HCT116 (cell line): ENCODE measurements around the gene SLC35E2B. TPM values are rescaled to one million over a fixed set of nuclear protein-coding genes. Genes with fewer than 3 reads are reported as not detected.

Experiments
- ATAC-seq: fragments of 200-7000 bp; cut with Tn5 transposase; 2 replicates; pipeline ENCODE4 v1.9.1; 2020; ENCODE audit warnings: mild to moderate bottlenecking, moderate library complexity
- BruUV-seq: library from RNA; stranded (reverse); fragments of 400-500 nt; replicated peaks from 2 replicates; lab custom pipeline; 2021; lab: Mats Ljungman, UMichigan
- CTCF ChIA-PET: fragments of 300-600 bp; sonication (Branson Sonifier 250); formaldehyde crosslinking; loops from one replicate; lab custom pipeline; 2021; ENCODE audit warnings: antibody characterized with exemption; lab: Charles Lee
- POLR2A ChIA-PET: fragments of 300-600, 350-600 bp; sonication (Branson Sonifier 250); formaldehyde crosslinking; loops from one replicate; lab custom pipeline; 2021; ENCODE audit warnings: antibody characterized with exemption; lab: Charles Lee
- RAD21 ChIA-PET, 2 experiments: fragments of 300-600 bp; sonication (Branson Sonifier 250); formaldehyde crosslinking; loops; one replicate each; lab custom pipeline; 2023; ENCODE audit warnings: low total read pairs in 2 of 2; ENCODE audit not compliant: uncharacterized antibody in 2 of 2, unreplicated experiment in 2 of 2, low non-redundant PET in 1 of 2; lab: Charles Lee
- DNase-seq: peaks from one replicate; pipeline ENCODE4 v3.0.0-alpha.2; 2010; ENCODE audit warnings: low read depth, low spot score
- H2AFZ ChIP-seq: fragments of 200-600 bp; shearing (Covaris generic), sonication (generic); 2 replicates; pipeline ENCODE4 v1.6.1; 2017; ENCODE audit warnings: low read depth, mixed run types, mixed read lengths, antibody characterized with exemption, low read length; ENCODE audit not compliant: poor library complexity, severe bottlenecking
- H3K27ac ChIP-seq: 2 replicates; pipeline ENCODE4 v1.5.1; 2012; ENCODE audit warnings: low read depth, low read length
- H3K27me3 ChIP-seq: fragments of 200-600 bp; sonication (generic); 2 replicates; pipeline ENCODE4 v1.6.1; 2016; ENCODE audit warnings: mixed run types, low read length, mixed read lengths; ENCODE audit not compliant: insufficient read depth
- H3K36me3 ChIP-seq, 2 experiments: fragments of 200-500 bp in 1 of 2; fragments of 200-600 bp in 1 of 2; sonication (Bioruptor generic) in 1 of 2; sonication (generic) in 1 of 2; 2 replicates each; pipeline versions ENCODE4 v1.5.1 to v1.6.1; 2014 to 2016; ENCODE audit warnings: low read length in 2 of 2, inconsistent platforms in 1 of 2, mixed read lengths in 1 of 2, mixed run types in 1 of 2; ENCODE audit not compliant: insufficient read depth in 2 of 2, control insufficient read depth in 1 of 2
- H3K4me1 ChIP-seq, 2 experiments: fragments of 200-600 bp in 1 of 2; sonication (generic) in 1 of 2; 2 replicates each; pipeline versions ENCODE4 v1.5.1 to v1.6.1; 2012 to 2017; ENCODE audit warnings: low read length in 2 of 2, inconsistent platforms in 1 of 2, mild to moderate bottlenecking in 1 of 2, mixed read lengths in 1 of 2, mixed run types in 1 of 2, moderate library complexity in 1 of 2; ENCODE audit not compliant: insufficient read depth in 2 of 2, control insufficient read depth in 1 of 2
- H3K4me2 ChIP-seq: fragments of 200-600 bp; sonication (generic); 2 replicates; pipeline ENCODE4 v1.6.1; 2017; ENCODE audit warnings: mixed run types, low read length, mixed read lengths
- H3K4me3 ChIP-seq, 2 experiments: fragments of 200-600 bp in 1 of 2; sonication (generic) in 1 of 2; replicated peaks in 1 of 2; 2 replicates each; pipeline ENCODE4 v1.5.1; 2011 to 2016; ENCODE audit warnings: low read length in 2 of 2, control low read depth in 1 of 2, low read depth in 1 of 2, mild to moderate bottlenecking in 1 of 2, mixed read lengths in 1 of 2, mixed run types in 1 of 2
- H3K79me2 ChIP-seq: fragments of 200-600 bp; sonication (generic); 2 replicates; pipeline ENCODE4 v1.6.1; 2017; ENCODE audit warnings: mild to moderate bottlenecking, mixed run types, low read length, moderate library complexity, mixed read lengths; ENCODE audit not compliant: insufficient read depth
- H3K9ac ChIP-seq: fragments of 200-600 bp; sonication (generic); 2 replicates; pipeline ENCODE4 v1.6.1; 2016; ENCODE audit warnings: low read length, mixed read lengths
- H3K9me2 ChIP-seq: fragments of 200-600 bp; sonication (generic), shearing (Covaris generic); 2 replicates; pipeline ENCODE4 v1.6.1; 2017; ENCODE audit warnings: mixed run types, mild to moderate bottlenecking, moderate library complexity; ENCODE audit not compliant: insufficient read depth
- H3K9me3 ChIP-seq, 2 experiments: fragments of 200-500 bp in 1 of 2; fragments of 200-600 bp in 1 of 2; sonication (Bioruptor generic) in 1 of 2; sonication (generic) in 1 of 2; 2 replicates each; pipeline ENCODE4 v1.6.1; 2014 to 2017; ENCODE audit warnings: low read length in 2 of 2, mixed read lengths in 2 of 2, inconsistent platforms in 1 of 2, low read depth in 1 of 2, mild to moderate bottlenecking in 1 of 2, mixed run types in 1 of 2, moderate library complexity in 1 of 2; ENCODE audit not compliant: control insufficient read depth in 1 of 2, insufficient read depth in 1 of 2
- H4K20me1 ChIP-seq: fragments of 200-600 bp; sonication (generic), shearing (Covaris generic); 2 replicates; pipeline ENCODE4 v1.6.1; 2017; ENCODE audit warnings: mixed run types, mild to moderate bottlenecking, moderate library complexity; ENCODE audit not compliant: insufficient read depth
- ATF3 ChIP-seq: IDR thresholded peaks from 2 replicates; pipeline ENCODE4 v1.6.1; 2012
- CBX3 ChIP-seq: IDR thresholded peaks from 2 replicates; pipeline ENCODE4 v1.6.1; 2012; ENCODE audit warnings: low read depth
- CEBPB ChIP-seq: IDR thresholded peaks from 2 replicates; pipeline ENCODE4 v1.6.1; 2012; ENCODE audit warnings: low read depth
- CTCF ChIP-seq, 3 experiments: fragments of 200-600 bp in 1 of 3; sonication (generic) in 1 of 3; IDR thresholded peaks in 2 of 3; conservative IDR thresholded peaks in 1 of 3; 2 replicates each; pipeline ENCODE4 v1.5.1; 2012 to 2017; ENCODE audit warnings: low read depth in 2 of 3, low read length in 2 of 3, antibody characterized with exemption in 1 of 3, borderline replicate concordance in 1 of 3, control low read depth in 1 of 3, mild to moderate bottlenecking in 1 of 3, mixed read lengths in 1 of 3, mixed run types in 1 of 3, moderate library complexity in 1 of 3; ENCODE audit not compliant: insufficient read depth in 1 of 3
- EGR1 ChIP-seq: IDR thresholded peaks from 2 replicates; pipeline ENCODE4 v1.6.1; 2012; ENCODE audit warnings: low read depth
- ELF1 ChIP-seq: IDR thresholded peaks from 2 replicates; pipeline ENCODE4 v1.6.1; 2012; ENCODE audit warnings: low read depth, borderline replicate concordance
- EZH2 ChIP-seq: fragments of 200-600 bp; sonication (generic); IDR thresholded peaks from 2 replicates; pipeline ENCODE4 v1.6.1; 2017; ENCODE audit warnings: antibody characterized with exemption, mixed run types
- JUND ChIP-seq: IDR thresholded peaks from 2 replicates; pipeline ENCODE4 v1.6.1; 2012
- POLR2A ChIP-seq: IDR thresholded peaks from 2 replicates; pipeline ENCODE4 v1.7.0; 2011; ENCODE audit warnings: borderline replicate concordance; ENCODE audit not compliant: insufficient read depth, insufficient read length; ENCODE audit errors: extremely low read depth
- POLR2AphosphoS5 ChIP-seq: IDR thresholded peaks from 2 replicates; pipeline ENCODE4 v1.6.1; 2011; ENCODE audit warnings: mild to moderate bottlenecking, low read depth, low read length, moderate library complexity
- SIN3A ChIP-seq: IDR thresholded peaks from 2 replicates; pipeline ENCODE4 v1.6.1; 2012; ENCODE audit warnings: low read depth
- SP1 ChIP-seq: IDR thresholded peaks from 2 replicates; pipeline ENCODE4 v1.6.1; 2012; ENCODE audit warnings: low read depth
- SRF ChIP-seq: IDR thresholded peaks from 2 replicates; pipeline ENCODE4 v1.6.1; 2012; ENCODE audit warnings: low read depth
- TCF7L2 ChIP-seq: IDR thresholded peaks from 2 replicates; pipeline ENCODE4 v1.7.0; 2011; ENCODE audit warnings: borderline replicate concordance, inconsistent platforms; ENCODE audit not compliant: insufficient read depth, insufficient read length; ENCODE audit errors: extremely low read depth
- YY1 ChIP-seq: IDR thresholded peaks from 2 replicates; pipeline ENCODE4 v1.6.1; 2011; ENCODE audit warnings: low read length, low read depth, moderate library complexity, mild to moderate bottlenecking; ENCODE audit not compliant: insufficient replicate concordance; ENCODE audit errors: extremely low read depth
- ZBTB33 ChIP-seq: IDR thresholded peaks from 2 replicates; pipeline ENCODE4 v1.6.1; 2011; ENCODE audit warnings: mild to moderate bottlenecking, low read length, moderate library complexity; ENCODE audit not compliant: insufficient replicate concordance; ENCODE audit errors: extremely low read depth
- ZFX ChIP-seq: fragments of 450-650 bp; IDR thresholded peaks from 2 replicates; pipeline ENCODE4 v1.6.1; 2017
- intact Hi-C: fragments of 100-400 bp; cut with micrococcal nuclease; formaldehyde crosslinking; loops from 2 replicates; pipeline ENCODE4 v1.10.0; 2022
- total RNA-seq: library from RNA; stranded (reverse); gene quantifications from one replicate; pipeline ENCODE4 v1.2.1, GENCODE V29; 2021; ENCODE audit not compliant: unreplicated experiment

Gene SLC35E2B
- total RNA-seq, 1 experiment from 2014 or later = 30.3 TPM

- no peaks in the 10 kb centered on the region for H3K9me2 ChIP-seq
- H3K9ac ChIP-seq = no peak overlapping the region
- no peak overlapping the region for H3K4me3 ChIP-seq
- H4K20me1 ChIP-seq = no peaks in the 10 kb centered on the region
- no peak for DNase-seq
- CTCF ChIA-PET = no interaction called here
- no peaks in the 10 kb centered on the region; a peak in 1 of 4 replicates for H3K36me3 ChIP-seq
- H3K27ac ChIP-seq = no peak overlapping the region
- RAD21 ChIA-PET = no interaction called here
- no peak overlapping the region for H3K4me2 ChIP-seq
- H3K27me3 ChIP-seq = no peaks in the 10 kb centered on the region
- no TSS peak for BruUV-seq
- intact Hi-C loops = no loop called here
- POLR2A ChIA-PET = no interaction called here
- H3K4me1 ChIP-seq = peaks cover 4 to 31% of the 10 kb centered on the region in 2 experiments
- H2AFZ ChIP-seq = no peak overlapping the region
- no peak for TF ChIP-seq POLR2A
- TF ChIP-seq JUND = no peak
- no peak for TF ChIP-seq YY1
- TF ChIP-seq ATF3 = no peak
- no peak for TF ChIP-seq TCF7L2
- no peak for TF ChIP-seq SRF
- no peak for TF ChIP-seq CEBPB
- TF ChIP-seq ZBTB33 = no peak
- no peak for TF ChIP-seq CBX3
- no peak for TF ChIP-seq SIN3A
- TF ChIP-seq EZH2 = no peak
- no peak for TF ChIP-seq ZFX
- no peak for TF ChIP-seq EGR1
- no peak for TF ChIP-seq ELF1
- TF ChIP-seq CTCF (IDR thresholded peaks at IDR 0.05 in 2 of 3, conservative IDR thresholded peaks at IDR 0.05 in 1 of 3; ENCODE audit: borderline replicate concordance in 1 of 3, insufficient read depth in 1 of 3, low read depth in 2 of 3, low read length in 2 of 3) = no peak
- no peak for TF ChIP-seq SP1
- TF ChIP-seq POLR2AphosphoS5 = no peak
- TF ChIP-seq, all 23 proteins: peak for 0
- peaks cover 3% of the 10 kb centered on the region; the same call in 1 of the 2 replicates for H3K79me2 ChIP-seq
- ATAC-seq = no peak
- H3K9me3 ChIP-seq = no peaks in the 10 kb centered on the region
These were observed 69.9 kb downstream of the SLC35E2B start for GRCh38 chr1:1622788-1623094.
